Memory B cell (primary cell): ENCODE data around the gene SLC16A11.
A peak's percentile ranks its signal among the peaks of the same experiment; 100 is the strongest.
"Not testable (repeated sequence)": the region's sequence is repeated elsewhere in the genome, so short reads cannot be mapped to it uniquely, and the experiment has no call there.

Experiments
- ATAC-seq: fragments of 150-1000 bp; cut with Tn5 transposase; 2 replicates; pipeline ENCODE4 v1.10.0; 2021; ENCODE audit warnings: low read depth, mild to moderate bottlenecking, moderate library complexity
- DNase-seq, 2 donors: peaks; one replicate each; pipeline ENCODE4 v3.0.0; 2022; ENCODE audit warnings: low spot score in 2 of 2
- H3K27ac Mint-ChIP-seq: one replicate; pipeline ENCODE4 v1.8.0; 2022; ENCODE audit warnings: mild to moderate bottlenecking, moderate library complexity, mixed read lengths
- H3K27me3 Mint-ChIP-seq: one replicate; pipeline ENCODE4 v1.8.0; 2022; ENCODE audit warnings: mixed read lengths
- H3K36me3 Mint-ChIP-seq: one replicate; pipeline ENCODE4 v1.8.0; 2022; ENCODE audit warnings: mild to moderate bottlenecking, mixed read lengths
- H3K4me1 Mint-ChIP-seq: one replicate; pipeline ENCODE4 v1.8.0; 2022; ENCODE audit warnings: mixed read lengths
- H3K4me3 Mint-ChIP-seq: one replicate; pipeline ENCODE4 v1.8.0; 2022; ENCODE audit warnings: mild to moderate bottlenecking, moderate library complexity, mixed read lengths
- H3K9me3 Mint-ChIP-seq: one replicate; pipeline ENCODE4 v1.8.0; 2022; ENCODE audit warnings: mixed read lengths

SLC16A11 gene

DNA sequence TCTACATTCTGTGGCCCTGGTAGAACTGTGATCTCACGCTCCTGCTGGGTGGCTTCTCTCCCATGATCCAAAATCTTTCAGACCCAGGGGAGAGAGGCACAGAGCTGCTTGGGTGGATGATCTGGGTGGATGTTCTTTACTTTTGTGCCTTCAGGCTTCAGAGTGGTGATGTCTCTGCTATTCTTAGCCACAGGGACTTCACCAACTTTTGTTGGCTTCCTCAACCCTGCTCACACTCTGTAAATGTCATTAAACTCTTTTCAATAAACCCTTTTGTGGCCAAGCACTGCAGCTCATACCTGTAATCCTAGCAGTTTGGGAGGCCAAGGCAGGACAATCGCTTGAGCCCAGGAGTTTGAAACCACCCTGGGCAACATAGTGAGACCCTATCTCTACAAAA is 28.5 kb upstream of the SLC16A11 start:
- Mint-ChIP-seq H3K9me3 (peaks cover 13% of the 10 kb centered on the region), H3K4me1 (peaks cover 3% of the 10 kb centered on the region)
- ATAC-seq, result no peak

DNA sequence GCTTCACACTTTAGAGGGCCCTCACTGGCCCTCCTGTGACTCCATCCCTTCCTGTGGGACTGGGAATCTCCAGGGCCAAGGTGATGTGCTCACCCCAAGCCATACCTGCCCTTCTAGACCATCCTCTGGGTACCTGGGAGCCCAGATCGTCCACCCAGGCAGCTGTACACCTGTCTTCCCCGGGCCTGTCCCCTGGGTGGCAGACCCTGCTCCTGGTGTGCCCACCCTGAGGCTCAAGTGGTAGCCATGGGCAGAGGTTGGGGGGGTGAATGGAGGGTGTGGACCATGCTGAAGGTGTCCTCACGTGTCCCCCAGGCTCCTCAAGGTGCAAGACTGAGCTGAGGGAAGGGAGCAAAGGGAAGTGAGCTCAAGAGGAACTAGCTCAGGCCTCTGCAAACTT is 26.8 kb upstream of the SLC16A11 start:
- ATAC-seq, result no peak
- peaks cover 15% of the 10 kb centered on the region for H3K9me3 Mint-ChIP-seq
- no peaks in the 10 kb centered on the region for H3K4me1 Mint-ChIP-seq
- DNase-seq, result no peak
- H3K27me3 Mint-ChIP-seq, result peaks cover 8% of the 10 kb centered on the region
- no peak overlapping the region for H3K4me3 Mint-ChIP-seq
- H3K36me3 Mint-ChIP-seq, result peaks cover 11% of the 10 kb centered on the region
- H3K27ac Mint-ChIP-seq, result no peak overlapping the region

More for the DNA sequence above, 28.5 kb upstream of the SLC16A11 start:
- Mint-ChIP-seq H3K27me3 (peaks cover 10% of the 10 kb centered on the region), H3K27ac (no peak overlapping the region), H3K36me3 (peaks cover 10% of the 10 kb centered on the region), H3K4me3 (no peak overlapping the region)
- no peak for DNase-seq

DNA sequence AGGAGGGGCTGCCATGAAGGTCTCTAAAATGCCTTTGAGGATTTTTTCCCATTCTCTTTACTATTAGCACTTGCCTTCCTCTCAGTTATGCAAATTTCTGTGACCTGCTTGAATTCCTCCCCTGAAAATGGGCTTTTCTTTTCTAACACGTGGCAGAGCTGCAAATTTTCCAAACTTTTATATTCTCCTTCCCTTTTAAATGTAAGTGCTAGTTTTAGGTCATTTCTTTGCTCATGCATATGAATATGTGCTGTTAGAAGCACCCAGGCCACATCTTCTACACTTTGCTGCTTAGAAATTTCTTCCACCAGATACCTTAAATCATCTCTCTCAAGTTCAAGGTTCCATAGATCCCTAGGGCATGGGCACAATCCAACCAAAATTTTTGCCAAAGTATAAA is 24.4 kb upstream of the SLC16A11 start:
- Mint-ChIP-seq H3K27ac (no peak overlapping the region), H3K4me1 (no peaks in the 10 kb centered on the region), H3K27me3 (peaks cover 17% of the 10 kb centered on the region), H3K4me3 (no peak overlapping the region), H3K9me3 (peaks cover 15% of the 10 kb centered on the region), H3K36me3 (peaks cover 11% of the 10 kb centered on the region)
- no peak for ATAC-seq
- no peak for DNase-seq

DNA sequence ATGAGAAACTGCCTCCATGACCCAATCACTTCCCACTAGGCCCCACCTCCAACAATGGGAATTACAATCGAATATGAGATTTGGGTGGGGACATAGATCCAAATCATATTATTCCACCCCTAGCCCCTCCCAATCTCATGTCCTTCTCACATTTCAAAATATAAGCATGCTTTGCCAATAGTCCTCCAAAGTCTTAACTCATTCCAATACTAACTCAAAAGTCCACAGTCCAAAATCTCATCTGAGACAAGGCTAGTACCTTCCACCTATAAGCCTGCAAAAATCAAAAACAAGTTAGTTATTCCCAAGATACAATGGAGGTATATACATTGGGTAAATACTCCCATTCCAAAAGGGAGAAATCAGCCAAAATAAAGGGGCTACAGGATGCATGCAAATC is 23.3 kb upstream of the SLC16A11 start:
- no peaks in the 10 kb centered on the region for H3K4me1 Mint-ChIP-seq
- H3K36me3 Mint-ChIP-seq, result peaks cover 11% of the 10 kb centered on the region
- peaks cover 19% of the 10 kb centered on the region for H3K27me3 Mint-ChIP-seq
- H3K27ac Mint-ChIP-seq, result no peak overlapping the region
- ATAC-seq (no peak), DNase-seq (no peak)
- H3K9me3 Mint-ChIP-seq, result peaks cover 15% of the 10 kb centered on the region
- no peak overlapping the region for H3K4me3 Mint-ChIP-seq

DNA sequence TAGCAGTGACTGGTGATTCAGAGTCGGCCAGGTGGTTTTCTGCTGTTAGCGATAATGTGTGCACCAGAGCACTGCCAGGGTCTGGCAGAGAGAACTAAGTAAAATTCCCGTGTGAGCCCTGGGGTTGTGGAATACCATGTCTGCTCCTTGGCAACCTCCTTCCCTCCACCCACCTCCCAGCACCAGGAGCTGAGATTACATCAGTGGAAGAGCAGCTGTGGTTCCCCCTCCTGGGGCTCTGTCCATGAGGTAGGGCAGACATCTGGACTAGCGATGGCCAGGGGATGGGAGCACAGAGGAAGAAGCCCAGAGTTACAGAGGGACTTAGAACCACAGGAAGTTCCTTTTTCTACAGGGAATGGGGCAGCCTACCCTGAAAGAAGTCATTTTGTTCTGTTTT is 20.4 kb upstream of the SLC16A11 start:
- Mint-ChIP-seq H3K4me1 (no peaks in the 10 kb centered on the region), H3K9me3 (peaks cover 14% of the 10 kb centered on the region), H3K27me3 (peaks cover 22% of the 10 kb centered on the region), H3K4me3 (no peak overlapping the region), H3K36me3 (peaks cover 9% of the 10 kb centered on the region), H3K27ac (no peak overlapping the region)
- ATAC-seq, result no peak
- no peak for DNase-seq

DNA sequence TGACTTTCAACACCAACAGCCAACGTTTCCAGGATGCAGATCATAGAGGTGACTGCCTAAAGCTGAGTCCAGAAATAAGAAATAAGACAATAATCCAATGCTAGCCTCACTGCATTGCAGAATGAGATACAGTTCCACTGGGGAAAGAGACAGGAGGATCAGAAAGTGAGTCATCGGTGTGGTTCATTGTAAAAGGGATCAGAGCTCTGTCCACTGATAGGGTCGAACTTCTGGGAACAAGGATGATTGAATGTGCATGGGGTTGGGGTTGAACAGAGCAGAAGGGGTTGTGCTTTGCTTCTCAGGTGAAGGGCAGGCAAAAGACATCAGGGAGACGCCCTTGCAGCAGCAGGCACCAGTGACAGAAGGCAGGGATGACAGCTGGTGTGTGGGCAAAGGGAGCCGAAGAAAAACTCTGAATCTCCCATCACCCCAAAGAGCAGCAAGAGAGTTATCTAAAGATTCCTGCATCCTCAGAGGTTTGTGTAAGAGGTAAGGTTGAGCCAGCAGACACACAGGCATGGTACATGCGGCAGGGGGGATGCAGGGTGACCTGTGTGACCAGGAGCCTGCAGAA is 19.7 kb upstream of the SLC16A11 start:
- Mint-ChIP-seq H3K4me3 (no peak overlapping the region), H3K4me1 (no peaks in the 10 kb centered on the region), H3K36me3 (peaks cover 7% of the 10 kb centered on the region), H3K27ac (no peak overlapping the region), H3K9me3 (peaks cover 9% of the 10 kb centered on the region), H3K27me3 (peaks cover 24% of the 10 kb centered on the region)
- ATAC-seq (no peak), DNase-seq (no peak)

DNA sequence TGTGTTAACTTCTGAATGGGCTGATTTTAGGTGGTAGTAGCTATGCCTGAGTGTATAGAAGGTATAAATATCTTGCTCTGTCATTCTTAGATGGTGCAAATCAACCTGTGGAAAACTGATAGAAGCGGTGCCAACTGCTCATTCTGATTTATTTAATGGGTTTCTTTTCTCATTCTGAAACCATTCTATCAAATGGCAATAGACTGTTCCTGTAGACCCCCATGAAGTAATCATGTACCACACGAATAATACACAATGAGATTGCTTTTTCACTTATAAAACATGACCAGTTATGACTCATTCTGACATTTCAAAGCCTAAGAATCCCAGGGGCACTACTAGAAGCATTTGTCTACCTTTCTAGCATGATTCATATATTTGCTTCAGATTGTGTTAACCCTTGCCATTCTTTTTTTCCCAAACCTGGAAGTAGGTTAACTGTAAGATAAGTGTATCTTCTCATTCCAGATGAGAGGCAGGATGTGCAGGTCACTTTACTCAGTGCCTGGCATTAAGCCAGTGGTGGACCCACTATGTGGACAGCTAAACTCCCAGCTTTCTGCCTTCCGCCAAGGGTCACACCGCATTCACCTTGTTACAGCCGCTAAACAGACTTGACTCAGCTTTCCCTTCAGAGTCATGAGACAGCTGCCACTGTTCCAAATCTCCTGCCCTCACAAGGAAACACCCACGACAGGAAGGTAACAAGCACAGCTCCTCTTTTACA is 16.4 kb upstream of the SLC16A11 start:
- Mint-ChIP-seq H3K9me3 (no peaks in the 10 kb centered on the region), H3K27me3 (peaks cover 21% of the 10 kb centered on the region), H3K4me3 (no peak overlapping the region), H3K36me3 (no peaks in the 10 kb centered on the region), H3K27ac (no peak overlapping the region), H3K4me1 (no peaks in the 10 kb centered on the region)
- no peak for ATAC-seq
- no peak for DNase-seq

DNA sequence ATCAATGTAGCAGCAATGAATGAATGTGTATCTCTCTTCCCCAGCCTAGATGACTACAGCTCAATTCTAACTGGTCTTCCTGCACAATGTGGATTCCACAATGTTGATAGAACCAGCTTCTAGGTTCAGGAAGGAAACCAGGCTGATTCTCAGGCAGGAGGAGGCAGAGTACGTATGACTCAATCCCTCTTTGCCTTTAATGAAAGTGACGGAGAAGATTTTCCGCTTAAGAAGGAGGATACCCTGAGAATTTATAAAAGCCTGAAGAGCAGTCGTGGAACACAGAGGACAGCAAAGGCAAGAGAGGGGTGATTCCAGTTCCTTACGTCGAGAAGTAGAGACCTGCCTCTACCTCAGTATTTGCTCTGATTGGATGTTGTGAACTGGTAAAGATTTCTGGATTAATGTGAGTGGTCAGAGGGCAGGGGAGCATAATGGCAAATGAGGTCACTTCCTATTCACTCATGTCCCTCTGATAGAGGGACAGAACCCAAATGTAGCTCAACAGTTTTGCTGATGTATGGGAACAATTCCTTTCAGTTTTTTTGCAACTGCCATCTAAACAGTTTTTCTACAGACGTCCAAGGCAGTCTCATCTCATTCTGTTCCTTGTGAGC is 15.0 kb upstream of the SLC16A11 start:
- H3K27ac Mint-ChIP-seq, result no peak overlapping the region
- no peaks in the 10 kb centered on the region for H3K36me3 Mint-ChIP-seq
- DNase-seq, result no peak
- peaks cover 19% of the 10 kb centered on the region for H3K27me3 Mint-ChIP-seq
- no peak overlapping the region for H3K4me3 Mint-ChIP-seq
- no peaks in the 10 kb centered on the region for H3K9me3 Mint-ChIP-seq
- no peaks in the 10 kb centered on the region for H3K4me1 Mint-ChIP-seq
- ATAC-seq, result no peak

DNA sequence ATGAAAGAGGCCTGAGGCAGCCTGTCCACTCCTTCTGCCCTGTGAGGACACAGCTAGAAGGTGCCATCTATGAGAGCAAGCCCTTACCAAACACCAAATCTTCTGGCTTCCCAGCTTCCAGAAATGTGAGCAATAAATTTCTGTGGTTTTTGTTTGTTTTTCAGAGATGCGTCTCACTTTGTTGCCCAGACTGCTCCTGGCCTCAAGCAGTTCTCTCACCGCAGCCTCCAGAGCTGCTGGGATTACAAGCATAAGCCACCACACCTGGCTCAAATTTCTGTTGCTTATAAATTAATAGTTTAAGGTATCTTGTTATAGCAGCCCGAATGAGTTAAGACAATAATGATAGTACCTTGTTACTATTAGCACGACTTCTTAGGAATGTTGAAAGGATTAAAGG is 12.5 kb upstream of the SLC16A11 start:
- no peaks in the 10 kb centered on the region for H3K9me3 Mint-ChIP-seq

DNA sequence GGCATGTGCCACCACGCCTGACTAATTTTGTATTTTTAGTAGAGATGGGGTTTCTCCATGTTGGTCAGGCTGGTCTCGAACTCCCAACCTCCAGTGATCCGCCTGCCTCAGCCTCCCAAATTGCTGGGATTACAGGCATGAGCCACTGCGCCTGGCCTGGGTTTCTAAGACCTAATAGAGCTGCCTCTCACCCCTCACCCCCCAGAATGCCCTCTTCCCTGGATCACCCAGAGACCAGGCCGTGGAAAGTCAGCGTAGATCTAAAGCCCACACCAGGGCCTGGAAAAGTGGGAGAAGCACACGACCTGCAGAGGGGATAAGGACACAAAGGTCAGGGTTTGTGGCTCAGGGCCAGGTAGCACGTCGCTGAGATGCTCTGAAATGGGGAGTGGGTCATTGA is 6.7 kb upstream of the SLC16A11 start:
- H3K4me3 Mint-ChIP-seq, ATAC-seq, H3K36me3 Mint-ChIP-seq: not testable (repeated sequence)

More for the DNA sequence above, 12.5 kb upstream of the SLC16A11 start:
- Mint-ChIP-seq H3K36me3 (no peaks in the 10 kb centered on the region), H3K27ac (no peak overlapping the region), H3K4me3 (no peak overlapping the region), H3K27me3 (peaks cover 10% of the 10 kb centered on the region), H3K4me1 (peaks cover 5% of the 10 kb centered on the region)
- no peak for ATAC-seq
- DNase-seq, result no peak

DNA sequence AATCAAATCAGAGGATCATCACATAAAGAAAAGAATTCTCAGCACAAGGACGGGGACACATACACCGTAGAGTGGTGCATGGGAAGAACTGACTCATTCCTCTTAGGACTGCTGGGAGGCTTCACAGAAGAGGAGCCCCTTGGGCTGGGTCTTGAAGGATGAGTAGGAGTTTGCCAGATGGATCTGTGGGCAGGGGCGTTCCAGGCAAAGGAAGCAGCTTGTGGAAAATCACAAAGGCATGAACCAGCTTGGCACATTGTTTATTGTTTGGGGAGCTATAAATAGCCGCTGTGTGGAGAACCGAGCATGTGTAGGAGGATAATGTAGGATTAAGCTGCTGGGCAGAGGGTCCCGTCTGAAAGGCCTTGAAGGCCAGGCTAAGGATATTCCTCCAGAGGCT is 5.1 kb upstream of the SLC16A11 start:
- Mint-ChIP-seq H3K27ac (no peak overlapping the region), H3K4me1 (peaks cover 20% of the 10 kb centered on the region), H3K4me3 (no peak overlapping the region), H3K36me3 (no peaks in the 10 kb centered on the region), H3K9me3 (no peaks in the 10 kb centered on the region), H3K27me3 (no peaks in the 10 kb centered on the region)
- ATAC-seq, result no peak
- no peak for DNase-seq

More for the DNA sequence above, 6.7 kb upstream of the SLC16A11 start:
- H3K27ac Mint-ChIP-seq, H3K27me3 Mint-ChIP-seq, DNase-seq, H3K9me3 Mint-ChIP-seq: not testable (repeated sequence)
- peaks cover 19% of the 10 kb centered on the region for H3K4me1 Mint-ChIP-seq

DNA sequence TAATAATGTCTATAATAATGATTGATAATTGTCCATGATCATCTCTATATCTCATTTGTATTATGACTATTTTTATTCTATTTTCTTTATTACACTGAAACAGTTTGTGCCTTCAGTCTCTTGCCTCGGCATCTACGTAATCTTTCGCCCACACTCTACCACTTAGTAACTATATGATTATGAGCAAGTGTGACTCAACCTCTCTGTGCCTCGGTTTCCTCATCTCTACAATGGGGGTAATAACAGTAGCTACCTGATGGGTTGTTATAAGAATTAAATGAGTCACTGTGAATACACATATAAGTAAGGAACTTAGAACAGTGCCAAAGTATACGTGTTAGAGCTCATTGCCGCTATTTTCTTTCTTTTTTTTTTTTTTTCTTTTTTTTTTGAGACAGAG is 3.7 kb upstream of the SLC16A11 start:
- no peaks in the 10 kb centered on the region for H3K36me3 Mint-ChIP-seq
- H3K9me3 Mint-ChIP-seq, result no peaks in the 10 kb centered on the region
- no peak overlapping the region for H3K4me3 Mint-ChIP-seq
- ATAC-seq (no peak), DNase-seq (no peak)
- no peaks in the 10 kb centered on the region for H3K27me3 Mint-ChIP-seq
- peaks cover 28% of the 10 kb centered on the region for H3K4me1 Mint-ChIP-seq
- H3K27ac Mint-ChIP-seq, result peak overlapping the region; percentile 86

DNA sequence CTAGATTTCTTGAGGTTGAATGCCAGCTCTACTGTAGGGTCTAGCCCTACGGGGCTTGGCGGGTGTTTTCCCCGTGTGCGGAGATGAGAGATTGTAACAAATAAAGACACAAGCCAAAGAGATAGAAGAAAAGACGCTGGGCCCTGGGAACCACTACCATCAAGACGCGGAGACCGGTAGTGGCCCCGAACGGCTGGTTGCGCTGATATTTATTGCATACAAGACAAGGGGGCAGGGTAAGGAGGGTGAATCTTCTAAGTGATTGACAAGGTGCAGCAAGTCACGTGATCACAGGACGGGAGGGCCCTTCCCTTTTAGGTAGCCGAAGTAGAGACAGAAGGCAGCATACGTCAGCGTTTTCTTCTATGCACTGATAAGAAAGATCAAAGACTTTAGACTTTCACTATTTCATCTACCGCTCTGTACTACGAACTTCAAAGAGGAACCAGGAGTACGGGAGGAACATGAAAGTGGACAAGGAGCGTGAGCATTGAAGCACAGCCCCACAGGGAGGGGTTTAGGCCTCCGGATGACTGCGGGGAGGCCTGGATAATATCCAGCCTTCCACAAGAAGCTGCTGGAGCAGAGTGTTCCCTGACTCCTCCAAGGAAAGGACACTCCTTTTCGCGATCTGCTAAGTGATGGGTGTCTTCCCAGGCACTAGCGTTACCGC is 3.0 kb upstream of the SLC16A11 start:
- peak overlapping the region; percentile 86 for H3K27ac Mint-ChIP-seq

DNA sequence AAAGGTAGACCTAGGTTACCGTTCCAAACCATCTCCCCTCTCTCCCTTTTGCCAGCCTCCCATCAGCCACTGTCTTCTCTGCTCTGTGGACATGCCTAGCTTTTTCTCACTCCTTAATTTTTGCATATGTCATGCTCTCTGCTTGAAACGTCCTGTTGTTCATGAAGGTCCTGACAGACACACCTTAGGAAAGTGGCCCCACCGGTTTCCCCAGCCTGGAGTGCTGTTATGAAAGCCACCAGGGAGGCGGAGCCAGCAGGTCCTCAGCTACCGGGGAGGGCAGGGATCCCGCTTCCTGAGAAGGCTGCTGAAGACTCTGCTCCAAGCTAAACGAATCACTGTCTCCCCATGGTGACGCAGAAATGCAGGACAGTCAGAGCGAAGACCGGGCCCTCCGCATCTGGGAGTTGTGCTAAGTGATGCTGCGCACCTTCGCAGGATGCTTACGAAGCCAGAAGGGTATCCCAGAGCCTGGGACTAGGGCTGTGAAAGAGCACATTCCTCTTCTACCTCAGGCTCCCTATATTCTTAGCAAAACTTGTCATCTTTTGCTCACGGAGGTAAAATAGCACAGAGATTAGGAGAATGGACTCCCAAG is 2.3 kb upstream of the SLC16A11 start:
- H3K4me3 Mint-ChIP-seq, result peak overlapping the region; percentile 85
- peak overlapping the region; percentile 86 for H3K27ac Mint-ChIP-seq
- no peaks in the 10 kb centered on the region for H3K9me3 Mint-ChIP-seq
- H3K4me1 Mint-ChIP-seq, result peaks cover 26% of the 10 kb centered on the region
- H3K36me3 Mint-ChIP-seq, result no peaks in the 10 kb centered on the region
- H3K27me3 Mint-ChIP-seq, result no peaks in the 10 kb centered on the region
- peak in 1 of 2 donors; percentile 37 for DNase-seq
- peak; percentile 11 for ATAC-seq

More for the DNA sequence above, 3.0 kb upstream of the SLC16A11 start:
- not testable (repeated sequence) for H3K9me3 Mint-ChIP-seq, H3K27me3 Mint-ChIP-seq, H3K36me3 Mint-ChIP-seq
- Mint-ChIP-seq H3K4me1 (peaks cover 27% of the 10 kb centered on the region), H3K4me3 (peak overlapping the region; percentile 85)
- peak; percentile 44 for ATAC-seq
- peak; percentile 63 to 64 for DNase-seq
